Hepatocyte (in vitro differentiated cells): ENCODE results near the gene TBC1D5. TPM values are rescaled to one million over a fixed set of nuclear protein-coding genes. Genes with fewer than 3 reads are reported as not detected.
A peak's percentile ranks its signal among the peaks of the same experiment; 100 is the strongest.

Source experiments
- DNase-seq: peaks from one replicate; pipeline ENCODE4 v3.0.0-alpha.2; 2016; ENCODE audit warnings: low spot score
- H2AFZ ChIP-seq: fragments of 200-600 bp; sonication (generic); 2 replicates; pipeline ENCODE4 v1.6.0; 2016; ENCODE audit warnings: antibody characterized with exemption, mild to moderate bottlenecking
- H3K27ac ChIP-seq: fragments of 200-600 bp; sonication (generic); 2 replicates; pipeline ENCODE4 v1.5.1; 2016; ENCODE audit warnings: mild to moderate bottlenecking
- H3K27me3 ChIP-seq: fragments of 200-600 bp; sonication (generic); 2 replicates; pipeline ENCODE4 v1.6.1; 2016
- H3K36me3 ChIP-seq: fragments of 200-600 bp; sonication (generic); replicated peaks from 2 replicates; pipeline ENCODE4 v1.5.1; 2016; ENCODE audit warnings: low read depth; ENCODE audit not compliant: insufficient read depth
- H3K4me1 ChIP-seq: fragments of 200-600 bp; sonication (generic); 2 replicates; pipeline ENCODE4 v1.5.1; 2016; ENCODE audit warnings: mild to moderate bottlenecking, moderate library complexity; ENCODE audit not compliant: insufficient read depth
- H3K4me2 ChIP-seq: fragments of 200-600 bp; sonication (generic); 2 replicates; pipeline ENCODE4 v1.6.0; 2016
- H3K4me3 ChIP-seq: fragments of 200-600 bp; sonication (generic); 2 replicates; pipeline ENCODE4 v1.5.1; 2016; ENCODE audit warnings: mild to moderate bottlenecking
- H3K79me2 ChIP-seq: fragments of 200-600 bp; sonication (generic); 2 replicates; pipeline ENCODE4 v1.6.0; 2017; ENCODE audit warnings: mild to moderate bottlenecking
- H3K9me2 ChIP-seq: fragments of 200-600 bp; sonication (generic); replicated peaks from 2 replicates; pipeline ENCODE4 v1.6.0; 2017; ENCODE audit warnings: mild to moderate bottlenecking; ENCODE audit not compliant: insufficient read depth
- H3K9me3 ChIP-seq: fragments of 200-600 bp; sonication (generic); 2 replicates; pipeline ENCODE4 v1.5.1; 2016; ENCODE audit warnings: low read depth, mild to moderate bottlenecking
- H4K20me1 ChIP-seq: fragments of 200-600 bp; sonication (generic); 2 replicates; pipeline ENCODE4 v1.6.0; 2016; ENCODE audit warnings: mild to moderate bottlenecking; ENCODE audit not compliant: insufficient read depth, poor library complexity, severe bottlenecking
- EZH2 ChIP-seq: fragments of 200-600 bp; sonication (generic); IDR thresholded peaks from 2 replicates; pipeline ENCODE4 v1.6.1; 2016; ENCODE audit warnings: antibody characterized with exemption, mild to moderate bottlenecking, borderline replicate concordance
- EZH2phosphoT487 ChIP-seq: fragments of 200-600 bp; sonication (generic); IDR thresholded peaks from one replicate; pipeline ENCODE4 v1.6.1; 2018; ENCODE audit warnings: antibody characterized with exemption, mild to moderate bottlenecking, low read depth, moderate library complexity; ENCODE audit not compliant: unreplicated experiment, severe bottlenecking
- WGBS: methylation state at CpG from one replicate; pipeline ENCODE4 v1.1.6; 2016; ENCODE audit warnings: low lambda C conversion rate; ENCODE audit errors: missing lambda C conversion rate; 5-methylcytosine and 5-hydroxymethylcytosine counted together
- polyA plus RNA-seq: library from polyadenylated mRNA; unstranded; fragments of >200 nt; fragmentation: Nextera tagmentation; extraction: Ambion mirVana; gene quantifications from 2 replicates; pipeline ENCODE4 v1.2.1, GENCODE V29; 2016
- total RNA-seq: library from RNA; depleted of rRNA; stranded (reverse); fragments of >200 nt; gene quantifications from 2 replicates; pipeline ENCODE4 v1.2.3, GENCODE V29; 2014
- TF ChIP-seq, protein P1 (sequence below): fragments of 200-600 bp; sonication (generic); IDR thresholded peaks from 2 replicates; pipeline ENCODE4 v1.5.1; 2016; ENCODE audit warnings: antibody characterized with exemption, mild to moderate bottlenecking; ENCODE audit not compliant: poor library complexity

Gene TBC1D5
- total and polyA plus RNA-seq, 2 experiments from 2014 or later = 17.0 to 64.2 TPM

GRCh38 chr3:17234382-17234781 is 508.0 kb downstream of the TBC1D5 start:
- Histone ChIP-seq H2AFZ (no peak overlapping the region), H3K36me3 (no peaks in the 10 kb centered on the region), H3K79me2 (no peaks in the 10 kb centered on the region), H3K4me1 (no peaks in the 10 kb centered on the region), H3K27ac (no peak overlapping the region), H4K20me1 (no peaks in the 10 kb centered on the region), H3K9me3 (no peaks in the 10 kb centered on the region), H3K4me3 (no peak overlapping the region), H3K27me3 (no peaks in the 10 kb centered on the region), H3K9me2 (no peaks in the 10 kb centered on the region), H3K4me2 (no peak overlapping the region)
- DNase-seq = no peak
- TF ChIP-seq EZH2 (no peak), EZH2phosphoT487 (no peak)
- TF ChIP-seq, protein P1, sequence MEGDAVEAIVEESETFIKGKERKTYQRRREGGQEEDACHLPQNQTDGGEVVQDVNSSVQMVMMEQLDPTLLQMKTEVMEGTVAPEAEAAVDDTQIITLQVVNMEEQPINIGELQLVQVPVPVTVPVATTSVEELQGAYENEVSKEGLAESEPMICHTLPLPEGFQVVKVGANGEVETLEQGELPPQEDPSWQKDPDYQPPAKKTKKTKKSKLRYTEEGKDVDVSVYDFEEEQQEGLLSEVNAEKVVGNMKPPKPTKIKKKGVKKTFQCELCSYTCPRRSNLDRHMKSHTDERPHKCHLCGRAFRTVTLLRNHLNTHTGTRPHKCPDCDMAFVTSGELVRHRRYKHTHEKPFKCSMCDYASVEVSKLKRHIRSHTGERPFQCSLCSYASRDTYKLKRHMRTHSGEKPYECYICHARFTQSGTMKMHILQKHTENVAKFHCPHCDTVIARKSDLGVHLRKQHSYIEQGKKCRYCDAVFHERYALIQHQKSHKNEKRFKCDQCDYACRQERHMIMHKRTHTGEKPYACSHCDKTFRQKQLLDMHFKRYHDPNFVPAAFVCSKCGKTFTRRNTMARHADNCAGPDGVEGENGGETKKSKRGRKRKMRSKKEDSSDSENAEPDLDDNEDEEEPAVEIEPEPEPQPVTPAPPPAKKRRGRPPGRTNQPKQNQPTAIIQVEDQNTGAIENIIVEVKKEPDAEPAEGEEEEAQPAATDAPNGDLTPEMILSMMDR = no peak

GRCh38 chr3:17233398-17233800 is 509.0 kb downstream of the TBC1D5 start:
- Histone ChIP-seq H3K27ac (no peak overlapping the region), H3K79me2 (no peaks in the 10 kb centered on the region), H2AFZ (no peak overlapping the region), H3K36me3 (no peaks in the 10 kb centered on the region), H3K4me2 (no peak overlapping the region), H3K4me1 (no peaks in the 10 kb centered on the region), H3K27me3 (no peaks in the 10 kb centered on the region), H3K4me3 (no peak overlapping the region), H3K9me3 (no peaks in the 10 kb centered on the region), H3K9me2 (no peaks in the 10 kb centered on the region), H4K20me1 (no peaks in the 10 kb centered on the region)
- peak; percentile 65 for DNase-seq
- WGBS = 54% methylated on average over 3 of the region's 3 CpGs
- TF ChIP-seq EZH2 = no peak
- TF ChIP-seq, protein P1 = peak; percentile 76
- TF ChIP-seq EZH2phosphoT487 = no peak

DNA sequence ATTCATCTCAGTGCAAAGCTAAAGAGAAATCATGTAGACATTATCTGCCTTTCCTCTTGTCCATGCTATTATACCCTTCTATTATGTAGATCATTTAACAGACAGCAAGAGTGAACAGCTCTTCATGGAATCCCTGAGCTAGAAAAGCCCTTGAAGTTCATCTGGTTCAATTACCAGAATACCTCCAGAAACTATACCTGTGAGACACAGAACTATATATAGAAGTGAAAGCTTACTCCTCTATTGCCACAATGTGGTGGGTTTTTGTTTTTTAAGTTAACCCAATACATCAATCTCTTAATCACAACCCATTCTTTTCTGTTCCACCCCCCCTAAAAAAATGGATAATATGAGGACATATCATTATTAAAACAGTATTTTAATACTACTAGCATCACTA is 510.0 kb downstream of the TBC1D5 start:
- TF ChIP-seq, protein P1 = no peak
- TF ChIP-seq EZH2 (no peak), EZH2phosphoT487 (no peak)
- Histone ChIP-seq H3K9me2 (no peaks in the 10 kb centered on the region), H4K20me1 (no peaks in the 10 kb centered on the region), H3K27ac (no peak overlapping the region), H2AFZ (no peak overlapping the region), H3K9me3 (no peaks in the 10 kb centered on the region), H3K36me3 (no peaks in the 10 kb centered on the region), H3K4me2 (no peak overlapping the region), H3K27me3 (no peaks in the 10 kb centered on the region), H3K79me2 (no peaks in the 10 kb centered on the region), H3K4me1 (no peaks in the 10 kb centered on the region), H3K4me3 (no peak overlapping the region)
- DNase-seq = no peak
